Suppressor macrophage treated with lipopolysaccharide for 4 hours (primary cell): ENCODE measurements around the gene TOPBP1.
"Not testable (repeated sequence)": the region's sequence is repeated elsewhere in the genome, so short reads cannot be mapped to it uniquely, and the experiment has no call there.

Source experiments
- DNase-seq: peaks from one replicate; pipeline ENCODE4 v3.0.0-alpha.2; 2020

TOPBP1 gene

GRCh38 chr3:133568294-133569014 lies 93.3 kb downstream of the TOPBP1 start:
- peak; percentile 69 for DNase-seq

DNA sequence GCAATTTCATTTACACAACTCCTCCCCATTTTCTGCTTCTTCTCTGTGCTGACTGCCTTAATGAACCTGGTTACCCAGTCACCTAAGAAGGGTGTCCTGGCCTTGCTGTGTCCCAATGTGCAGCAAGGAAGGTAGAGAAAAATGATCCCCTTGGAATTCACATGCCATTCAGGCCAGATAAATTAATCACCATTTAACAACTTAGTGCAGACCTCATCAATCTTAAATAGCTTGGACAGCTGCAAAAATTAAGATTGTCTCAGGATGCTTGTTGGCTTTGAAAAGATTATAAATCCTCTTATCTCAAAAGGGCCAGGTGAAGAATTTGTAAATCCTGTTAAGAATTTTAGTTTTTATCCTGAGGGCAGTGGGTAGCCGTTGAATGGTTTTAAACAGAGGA lies 97.9 kb downstream of the TOPBP1 start:
- no peak for DNase-seq

DNA sequence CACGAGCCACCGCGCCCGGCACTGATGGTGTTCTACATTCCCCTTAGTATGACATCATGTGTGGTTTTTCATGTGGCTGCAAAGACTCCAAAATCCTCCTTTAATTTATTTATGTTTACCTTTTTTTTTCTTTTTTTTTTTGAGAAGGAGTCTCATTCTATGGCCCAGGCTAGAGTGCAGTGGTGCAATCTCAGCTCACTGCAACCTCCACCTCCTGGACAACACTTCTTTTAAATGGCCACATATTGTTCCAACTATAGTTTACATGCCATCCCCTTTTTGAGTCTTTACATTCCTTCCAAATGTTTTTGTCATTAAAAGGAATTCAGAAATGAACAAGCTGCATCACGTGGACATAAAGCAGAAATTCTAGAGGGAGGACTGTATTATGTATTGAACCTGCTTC lies 98.6 kb downstream of the TOPBP1 start:
- DNase-seq = no peak

DNA sequence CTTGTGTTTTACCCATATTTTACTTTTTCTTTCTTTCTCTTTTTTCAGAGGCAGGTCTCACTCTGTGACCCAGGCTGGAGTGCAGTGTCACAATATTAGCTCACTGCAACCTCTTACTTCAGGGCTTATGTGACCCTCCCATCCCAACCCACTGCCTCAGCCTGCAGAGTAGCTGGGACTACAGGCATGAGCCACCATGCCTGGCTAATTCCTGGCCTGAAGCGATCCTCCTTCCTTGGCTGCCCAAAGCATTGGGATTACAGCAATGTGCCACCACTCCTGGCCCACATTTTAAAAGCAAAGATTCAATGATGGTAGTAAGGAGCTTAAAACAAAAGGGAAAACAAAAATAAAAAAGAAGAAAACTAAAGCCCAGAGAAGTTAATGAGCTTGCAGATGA lies 99.4 kb downstream of the TOPBP1 start:
- no peak for DNase-seq

DNA sequence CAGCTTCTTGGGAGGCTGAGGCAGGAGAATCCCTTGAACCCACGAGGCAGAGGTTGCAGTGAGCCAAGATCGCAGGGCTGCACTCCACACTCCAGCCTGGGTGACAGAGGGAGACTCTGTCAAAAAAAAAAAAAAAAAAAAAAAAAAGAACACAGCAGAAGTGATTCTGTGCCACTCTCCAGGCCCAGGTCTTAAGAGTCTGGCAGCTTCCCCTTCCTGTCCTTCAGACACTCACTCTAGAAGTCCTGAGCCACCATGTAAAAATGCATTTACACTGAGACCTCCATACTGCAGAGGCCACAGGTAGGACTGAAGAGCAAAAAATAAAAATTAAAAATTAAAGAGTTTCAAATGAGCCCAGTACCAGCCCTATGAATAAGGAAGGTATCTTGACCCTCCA lies 100.1 kb downstream of the TOPBP1 start:
- DNase-seq = peak; percentile 31

DNA sequence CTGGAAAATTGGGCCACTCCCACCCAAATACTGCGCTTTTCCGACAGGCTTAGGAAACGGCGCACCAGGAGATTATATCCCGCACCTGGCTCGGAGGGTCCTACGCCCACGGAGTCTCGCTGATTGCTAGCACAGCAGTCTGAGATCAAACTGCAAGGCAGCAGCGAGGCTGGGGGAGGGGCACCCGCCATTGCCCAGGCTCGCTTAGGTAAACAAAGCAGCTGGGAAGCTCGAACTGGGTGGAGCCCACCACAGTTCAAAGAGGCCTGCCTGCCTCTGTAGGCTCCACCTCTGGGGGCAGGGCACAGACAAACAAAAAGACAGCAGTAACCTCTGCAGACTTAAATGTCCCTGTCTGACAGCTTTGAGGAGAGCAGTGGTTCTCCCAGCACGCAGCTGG lies 110.2 kb downstream of the TOPBP1 start:
- DNase-seq = not testable (repeated sequence)
